ENCODE measurements around the gene KDM3A. TPM values are rescaled to one million over a fixed set of nuclear protein-coding genes. Genes with fewer than 3 reads are reported as not detected.

The KDM3A gene
- 34.2 to 46.2 TPM (median 45.4 TPM) in 3 replicates for total RNA-seq (2021)
- percentile 76 among the genes with signal in this experiment for Bru-seq, nascent RNA
- long read RNA-seq, experiment 1, full-length matches to known transcripts = 77 of 137 reads
- long read RNA-seq, experiment 1, partial matches to known transcripts = 31 of 137 reads
- long read RNA-seq, experiment 1, other reads (novel, unspliced or antisense) = 29 of 137 reads
- long read RNA-seq, experiment 2, full-length matches to known transcripts = 12 of 52 reads
- long read RNA-seq, experiment 2, partial matches to known transcripts = 27 of 52 reads
- long read RNA-seq, experiment 2, other reads (novel, unspliced or antisense) = 13 of 52 reads
- long read RNA-seq, experiment 3, partial matches to known transcripts = 3 of 14 reads
- long read RNA-seq, experiment 3, other reads (novel, unspliced or antisense) = 11 of 14 reads

GRCh38 chr2:86440631-86441391, at the start of gene KDM3A:
Gene KDM3A, plus strand, starts transcription at chr2:86441371. Its CDS starts 677 bp downstream, at chr2:86442048.
- ChIA-PET CTCF (interaction anchor here (0.7 to 2.5 kb wide), 5 partner anchors 9 to 220 kb away, joined by 3 to 10 read pairs (median 3); no protein-coding TSS in a partner anchor), POLR2A (interaction anchor here (0.6 to 1.7 kb wide), 11 partner anchors 9 to 245 kb away, joined by 3 to 10 read pairs (median 3); partner anchors contain the start of genes IMMT, MRPL35 and REEP1)
- Mint-ChIP-seq H3K27ac (peak within 1 kb of the TSS; percentile 99), H3K27me3 (ENCODE audit: low read depth) (peaks cover 33% of the 10 kb centered on the region), H3K36me3 (peaks cover 58% of the 10 kb centered on the region), H3K4me1 (peaks cover 21% of the 10 kb centered on the region), H3K9me3 (peaks cover 40% of the 10 kb centered on the region), H3K4me3 (peak within 1 kb of the TSS; percentile 88)
- peak; percentile 99 for DNase-seq (ENCODE audit: low spot score)
- peak; percentile 93 for ATAC-seq
- TF ChIP-seq AFF4 (CRISPR knock-in tag; IDR thresholded peaks at IDR 0.05; ENCODE audit: borderline replicate concordance) = peak; percentile 98; the same call in 1 of the 2 replicates
- TF ChIP-seq TP53 (CRISPR knock-in tag; IDR thresholded peaks at IDR 0.05) = peak; percentile 99
- peak; percentile 95 for TF ChIP-seq PREB (CRISPR knock-in tag; IDR thresholded peaks at IDR 0.05; ENCODE audit: borderline replicate concordance)
- peak; percentile 68; the same call in 1 of the 2 replicates for TF ChIP-seq E2F4 (CRISPR knock-in tag; IDR thresholded peaks at IDR 0.05; ENCODE audit: borderline replicate concordance, low read depth)
- TF ChIP-seq ZNF121 (CRISPR knock-in tag; IDR thresholded peaks at IDR 0.05) = peak; percentile 63
- TF ChIP-seq TEAD1 (CRISPR knock-in tag; IDR thresholded peaks at IDR 0.05) = peak; percentile 99
- no peak for TF ChIP-seq IRF2 (CRISPR knock-in tag; IDR thresholded peaks at IDR 0.05; ENCODE audit: borderline replicate concordance, low read depth)
- TF ChIP-seq ATF6 (CRISPR knock-in tag; IDR thresholded peaks at IDR 0.05) = peak; percentile 84; the same call in 1 of the 2 replicates
- no peak for TF ChIP-seq OVOL2 (CRISPR knock-in tag; IDR thresholded peaks at IDR 0.05; ENCODE audit: borderline replicate concordance)
- peak; percentile 96 for TF ChIP-seq ZBTB21 (CRISPR knock-in tag; IDR thresholded peaks at IDR 0.05; ENCODE audit: borderline replicate concordance)
- TF ChIP-seq ZNF232 (CRISPR knock-in tag; IDR thresholded peaks at IDR 0.05) = peak; percentile 99
- TF ChIP-seq STAT6 (CRISPR knock-in tag; conservative IDR thresholded peaks at IDR 0.05; ENCODE audit: low read depth) = no peak
- TF ChIP-seq ARID4B (CRISPR knock-in tag; IDR thresholded peaks at IDR 0.05; ENCODE audit: borderline replicate concordance) = peak; percentile 99
- peak; percentile 90; the same call in 1 of the 2 replicates for TF ChIP-seq ZNF512 (CRISPR knock-in tag; IDR thresholded peaks at IDR 0.05; ENCODE audit: borderline replicate concordance)
- peak; percentile 98 for TF ChIP-seq FOXK1 (CRISPR knock-in tag; IDR thresholded peaks at IDR 0.05)
- TF ChIP-seq NR1H2 (CRISPR knock-in tag; IDR thresholded peaks at IDR 0.05) = peak; percentile 91

Data from WTC11 (cell line).